Measurements from ENCODE around the gene LRP1B.

GRCh38 chr2:140362361-140362760 is 1768.5 kb downstream of the LRP1B start:
- no peak for TF ChIP-seq POLR2A (IDR thresholded peaks at IDR 0.05; ENCODE audit: control extremely low read depth in 1 of 2, low read depth in 2 of 2, low read length in 2 of 2)
- TF ChIP-seq CTCF (IDR thresholded peaks at IDR 0.05; ENCODE audit: control extremely low read depth in 1 of 3, insufficient read depth in 1 of 3, low read depth in 1 of 3, low read length in 3 of 3): no peak
- TF ChIP-seq KDM5A (IDR thresholded peaks at IDR 0.05; ENCODE audit: low read length): no peak
- TF ChIP-seq CHD2 (IDR thresholded peaks at IDR 0.05; ENCODE audit: low read length): no peak
- TF ChIP-seq TEAD4 (IDR thresholded peaks at IDR 0.05; ENCODE audit: low read depth, low read length): no peak
- TF ChIP-seq SIN3A (conservative IDR thresholded peaks at IDR 0.05 in 1 of 2, IDR thresholded peaks at IDR 0.05 in 1 of 2; ENCODE audit: low read depth in 1 of 2, low read length in 2 of 2): no peak
- TF ChIP-seq CEBPB (IDR thresholded peaks at IDR 0.05; ENCODE audit: low read depth, low read length): no peak

All from H1 (cell line).